Measurements from ENCODE around the gene YTHDF1.

The YTHDF1 gene

DNA sequence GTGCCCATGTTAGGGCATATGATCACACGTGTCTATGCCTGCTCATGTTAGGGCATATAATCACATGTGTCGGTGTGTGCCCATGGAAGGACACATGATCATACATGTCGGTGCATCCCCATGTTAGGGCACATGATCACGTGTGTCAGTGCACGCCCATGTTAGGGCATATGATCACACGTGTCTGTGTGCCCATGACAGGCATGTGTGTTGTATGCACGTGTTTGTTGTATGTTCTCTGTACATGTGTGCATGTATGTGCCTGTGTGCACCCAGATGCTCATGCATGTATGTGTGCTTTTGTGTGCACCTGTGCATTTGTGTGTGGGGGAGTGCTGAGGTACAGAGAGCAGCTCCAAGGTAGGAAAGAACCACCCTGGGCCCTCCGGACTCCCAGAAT is 29.8 kb downstream of the YTHDF1 start:
- no peaks in the 10 kb centered on the region for H3K4me1 ChIP-seq (ENCODE audit: control insufficient read depth in 1 of 2, insufficient read depth in 1 of 2, low read depth in 1 of 2, low read length in 1 of 2)
- H3K27ac ChIP-seq, result no peak overlapping the region
- H3K36me3 ChIP-seq, result no peaks in the 10 kb centered on the region
- no peak overlapping the region for H3K4me3 ChIP-seq (ENCODE audit: low read depth in 1 of 2, low read length in 1 of 2)
- TF ChIP-seq, protein P1, sequence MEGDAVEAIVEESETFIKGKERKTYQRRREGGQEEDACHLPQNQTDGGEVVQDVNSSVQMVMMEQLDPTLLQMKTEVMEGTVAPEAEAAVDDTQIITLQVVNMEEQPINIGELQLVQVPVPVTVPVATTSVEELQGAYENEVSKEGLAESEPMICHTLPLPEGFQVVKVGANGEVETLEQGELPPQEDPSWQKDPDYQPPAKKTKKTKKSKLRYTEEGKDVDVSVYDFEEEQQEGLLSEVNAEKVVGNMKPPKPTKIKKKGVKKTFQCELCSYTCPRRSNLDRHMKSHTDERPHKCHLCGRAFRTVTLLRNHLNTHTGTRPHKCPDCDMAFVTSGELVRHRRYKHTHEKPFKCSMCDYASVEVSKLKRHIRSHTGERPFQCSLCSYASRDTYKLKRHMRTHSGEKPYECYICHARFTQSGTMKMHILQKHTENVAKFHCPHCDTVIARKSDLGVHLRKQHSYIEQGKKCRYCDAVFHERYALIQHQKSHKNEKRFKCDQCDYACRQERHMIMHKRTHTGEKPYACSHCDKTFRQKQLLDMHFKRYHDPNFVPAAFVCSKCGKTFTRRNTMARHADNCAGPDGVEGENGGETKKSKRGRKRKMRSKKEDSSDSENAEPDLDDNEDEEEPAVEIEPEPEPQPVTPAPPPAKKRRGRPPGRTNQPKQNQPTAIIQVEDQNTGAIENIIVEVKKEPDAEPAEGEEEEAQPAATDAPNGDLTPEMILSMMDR (IDR thresholded peaks at IDR 0.05), result no peak
- no peaks in the 10 kb centered on the region for H3K9me3 ChIP-seq
- H3K27me3 ChIP-seq, result peaks cover 27% of the 10 kb centered on the region

DNA sequence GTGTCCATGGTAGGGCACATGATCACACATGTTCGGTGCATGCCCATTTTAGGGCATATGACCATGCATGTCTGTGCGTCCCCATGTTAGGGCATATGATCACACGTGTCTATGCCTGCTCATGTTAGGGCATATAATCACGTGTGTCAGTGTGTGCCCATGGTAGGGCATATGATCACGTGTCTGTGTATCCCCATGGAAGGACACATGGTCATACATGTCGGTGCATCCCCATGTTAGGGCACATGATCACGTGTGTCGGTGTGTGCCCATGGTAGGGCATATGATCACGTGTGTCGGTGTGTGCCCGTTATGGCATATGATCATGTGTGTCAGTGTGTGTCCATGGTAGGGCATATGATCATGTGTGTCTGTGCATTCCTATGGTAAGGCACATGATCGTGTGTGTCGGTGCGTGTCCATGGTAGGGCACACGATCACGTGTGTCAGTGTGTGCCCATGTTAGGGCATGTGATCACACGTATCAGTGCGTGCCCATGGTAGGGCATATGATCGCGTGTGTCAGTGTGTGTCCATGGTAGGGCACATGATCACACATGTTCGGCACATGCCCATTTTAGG is 30.6 kb downstream of the YTHDF1 start:
- no peak overlapping the region for H3K27ac ChIP-seq
- no peaks in the 10 kb centered on the region for H3K36me3 ChIP-seq
- H3K4me1 ChIP-seq (ENCODE audit: control insufficient read depth in 1 of 2, insufficient read depth in 1 of 2, low read depth in 1 of 2, low read length in 1 of 2), result no peaks in the 10 kb centered on the region
- H3K9me3 ChIP-seq, result no peaks in the 10 kb centered on the region
- H3K4me3 ChIP-seq (ENCODE audit: low read depth in 1 of 2, low read length in 1 of 2), result no peak overlapping the region
- peaks cover 35% of the 10 kb centered on the region for H3K27me3 ChIP-seq
- TF ChIP-seq, protein P1 (IDR thresholded peaks at IDR 0.05), result no peak

DNA sequence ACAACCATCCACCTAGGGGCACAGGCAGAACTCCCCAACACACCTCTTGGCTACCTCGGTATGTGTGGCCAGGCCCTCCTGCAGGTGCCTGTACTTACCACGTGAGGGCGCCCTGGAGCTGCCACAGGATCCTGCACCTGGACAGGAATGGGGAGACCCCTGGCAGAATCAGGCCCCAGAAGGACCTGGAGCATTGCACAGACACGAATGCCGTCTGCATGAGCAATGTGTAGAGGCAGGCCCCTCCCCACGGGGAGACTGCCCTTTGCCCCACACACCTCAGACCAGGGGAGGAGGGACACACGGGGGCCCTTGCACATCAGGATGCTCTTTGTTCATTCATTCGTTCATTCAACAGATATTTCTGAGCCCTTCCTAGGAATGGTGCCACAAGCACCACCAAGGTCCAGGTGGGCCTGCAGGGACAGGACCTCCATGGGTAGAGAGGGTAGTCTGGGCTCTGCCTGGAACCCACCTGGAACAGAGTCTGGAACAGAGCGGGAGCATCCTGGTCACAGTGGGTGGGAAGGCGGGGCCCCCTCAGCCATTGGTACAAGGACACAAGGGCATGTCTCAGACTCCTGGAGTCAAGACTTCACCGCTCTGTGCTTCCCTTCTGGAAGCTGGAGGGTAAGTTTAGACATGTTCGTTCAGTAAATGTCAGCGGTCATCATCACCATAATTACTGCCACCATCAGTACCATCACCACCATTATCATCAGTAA is 32.3 kb downstream of the YTHDF1 start:
- H3K4me3 ChIP-seq (ENCODE audit: low read depth in 1 of 2, low read length in 1 of 2), result no peak overlapping the region
- peaks cover 52% of the 10 kb centered on the region for H3K27me3 ChIP-seq
- no peaks in the 10 kb centered on the region for H3K4me1 ChIP-seq (ENCODE audit: control insufficient read depth in 1 of 2, insufficient read depth in 1 of 2, low read depth in 1 of 2, low read length in 1 of 2)
- H3K9me3 ChIP-seq, result no peaks in the 10 kb centered on the region
- no peak overlapping the region for H3K27ac ChIP-seq
- TF ChIP-seq, protein P1 (IDR thresholded peaks at IDR 0.05), result peak; percentile 61
- H3K36me3 ChIP-seq, result no peaks in the 10 kb centered on the region

DNA sequence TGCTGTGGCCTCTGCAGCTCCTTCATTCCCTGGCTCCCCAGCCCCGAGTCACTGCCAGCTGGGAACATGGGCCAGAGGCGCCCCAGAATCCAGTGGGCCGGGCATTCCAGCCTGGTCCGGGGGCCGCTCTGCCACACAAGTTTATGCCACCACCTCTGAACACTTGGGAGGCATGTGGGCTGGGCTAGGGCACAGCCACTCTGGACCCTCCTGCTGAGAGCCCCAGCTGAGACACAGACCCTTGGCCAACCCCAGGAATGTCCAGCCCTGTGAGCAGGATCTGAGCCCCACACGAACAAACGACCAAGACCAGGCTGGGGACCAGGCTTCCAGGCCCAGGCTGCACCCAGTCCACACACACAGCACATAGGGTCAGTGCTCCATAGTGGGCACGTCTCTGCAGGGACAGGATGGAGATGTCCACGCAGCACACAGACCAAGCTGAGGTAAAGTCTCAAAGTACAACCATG is 33.0 kb downstream of the YTHDF1 start:
- Histone ChIP-seq H3K36me3 (no peaks in the 10 kb centered on the region), H3K4me1 (ENCODE audit: control insufficient read depth in 1 of 2, insufficient read depth in 1 of 2, low read depth in 1 of 2, low read length in 1 of 2) (no peaks in the 10 kb centered on the region), H3K27ac (no peak overlapping the region), H3K27me3 (peaks cover 58% of the 10 kb centered on the region), H3K9me3 (no peaks in the 10 kb centered on the region), H3K4me3 (ENCODE audit: low read depth in 1 of 2, low read length in 1 of 2) (no peak overlapping the region)
- TF ChIP-seq, protein P1 (IDR thresholded peaks at IDR 0.05), result no peak

DNA sequence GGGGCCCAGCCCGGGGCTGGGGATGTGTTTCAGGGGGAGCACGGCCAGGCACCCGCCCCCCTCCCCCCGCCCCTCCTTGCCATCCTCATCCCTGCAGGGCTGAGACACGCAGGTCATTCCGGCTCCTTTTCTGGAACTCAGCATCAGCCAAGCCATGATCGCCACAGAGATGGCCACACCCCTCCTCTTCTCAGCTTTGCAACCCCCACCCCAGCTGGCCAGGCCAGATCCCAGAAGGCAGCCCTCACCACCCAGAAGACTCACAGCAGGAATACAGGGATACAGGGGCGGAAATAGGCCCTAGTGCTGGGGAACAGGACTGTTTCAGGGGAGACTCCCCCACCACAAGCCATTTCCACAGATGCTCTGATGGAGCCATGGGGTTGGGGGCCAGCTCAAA is 33.5 kb downstream of the YTHDF1 start:
- Histone ChIP-seq H3K36me3 (no peaks in the 10 kb centered on the region), H3K27me3 (peaks cover 63% of the 10 kb centered on the region)

More for the DNA sequence above, 33.5 kb downstream of the YTHDF1 start:
- Histone ChIP-seq H3K27ac (no peak overlapping the region), H3K9me3 (no peaks in the 10 kb centered on the region), H3K4me3 (ENCODE audit: low read depth in 1 of 2, low read length in 1 of 2) (no peak overlapping the region), H3K4me1 (ENCODE audit: control insufficient read depth in 1 of 2, insufficient read depth in 1 of 2, low read depth in 1 of 2, low read length in 1 of 2) (no peaks in the 10 kb centered on the region)
- TF ChIP-seq, protein P1 (IDR thresholded peaks at IDR 0.05), result no peak
